Activated B cell treated with CpG ODN at 0.5 μM for 24 hours (primary cell): ENCODE results near the gene ATP7B. TPM values are rescaled to one million over a fixed set of nuclear protein-coding genes. Genes with fewer than 3 reads are reported as not detected.
A peak's percentile ranks its signal among the peaks of the same experiment; 100 is the strongest.

Experiments
- ATAC-seq: fragments of 200-7000 bp; cut with Tn5 transposase; one replicate; pipeline ENCODE4 v1.10.0; 2021; ENCODE audit warnings: low read depth, mild to moderate bottlenecking, moderate library complexity
- CTCF ChIA-PET: fragments of 350-600 bp; sonication (Branson Sonifier 250); formaldehyde crosslinking; loops from one replicate; lab custom pipeline; 2021; ENCODE audit warnings: antibody characterized with exemption; lab: Charles Lee
- POLR2A ChIA-PET: fragments of 350-600 bp; sonication (Branson Sonifier 250); formaldehyde crosslinking; loops from one replicate; lab custom pipeline; 2021; ENCODE audit warnings: antibody characterized with exemption; lab: Charles Lee
- DNase-seq: peaks from one replicate; pipeline ENCODE4 v3.0.0; 2022
- H3K27ac Mint-ChIP-seq: one replicate; pipeline ENCODE4 v1.8.0; 2020; ENCODE audit warnings: mixed read lengths
- H3K27me3 Mint-ChIP-seq: one replicate; pipeline ENCODE4 v1.8.0; 2021; ENCODE audit warnings: mixed read lengths
- H3K36me3 Mint-ChIP-seq: one replicate; pipeline ENCODE4 v1.8.0; 2021; ENCODE audit warnings: low read depth, mixed read lengths
- H3K4me1 Mint-ChIP-seq: one replicate; pipeline ENCODE4 v1.8.0; 2021; ENCODE audit warnings: mixed read lengths
- H3K4me3 Mint-ChIP-seq: one replicate; pipeline ENCODE4 v1.8.0; 2020; ENCODE audit warnings: mild to moderate bottlenecking, mixed read lengths
- H3K9me3 Mint-ChIP-seq: one replicate; pipeline ENCODE4 v1.8.0; 2020; ENCODE audit warnings: mixed read lengths
- intact Hi-C: fragments of 100-400 bp; cut with micrococcal nuclease; formaldehyde crosslinking; loops from one replicate; pipeline ENCODE4 v1.15.1; 2024
- total RNA-seq: library from RNA; stranded (reverse); gene quantifications from 2 replicates; pipeline ENCODE4 v1.2.3, GENCODE V29; 2022
- TF ChIP-seq, protein P1 (sequence below): fragments of 200-600 bp; IDR thresholded peaks from one replicate; pipeline ENCODE4 v1.8.0; 2022; ENCODE audit warnings: antibody characterized with exemption, mild to moderate bottlenecking

ATP7B gene
- total RNA-seq, 1 donor from 2014 or later = 0.40 TPM

DNA sequence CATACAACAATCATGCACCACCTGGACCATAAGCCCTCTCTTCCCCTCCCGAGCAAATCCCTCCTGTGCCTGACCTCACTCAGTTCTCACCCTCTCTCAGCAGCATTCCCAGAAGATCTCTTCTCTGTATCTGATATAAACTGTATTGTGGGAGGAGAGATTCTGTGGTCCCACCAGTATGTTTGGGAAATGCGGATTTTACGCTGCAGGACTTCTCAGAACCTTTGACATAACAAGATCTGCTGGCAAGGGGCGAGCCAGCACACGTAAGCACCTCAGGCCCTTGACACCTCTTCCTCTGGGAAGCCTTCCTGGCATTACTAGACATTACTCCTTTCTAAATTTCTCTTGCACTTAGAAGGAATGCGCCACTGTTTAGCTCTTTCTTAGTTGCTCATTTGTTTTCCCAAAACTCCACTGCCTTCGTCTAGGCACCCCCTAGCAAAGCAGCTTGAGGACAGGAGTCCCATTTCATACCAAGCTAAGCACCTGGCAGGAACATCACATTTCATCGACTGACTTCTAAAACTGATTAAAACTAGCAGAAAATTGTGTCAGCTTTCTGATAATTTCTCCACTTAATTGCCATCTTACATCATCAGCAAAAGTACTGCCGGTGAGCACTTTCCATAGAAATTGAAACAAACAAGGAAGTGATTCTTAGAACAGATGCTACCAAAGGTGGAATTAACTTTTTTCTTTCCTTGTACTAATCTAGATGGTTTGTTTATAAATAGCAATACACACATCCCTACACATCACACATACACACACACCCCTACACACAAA, 86.3 kb downstream of the ATP7B start:
- TF ChIP-seq, protein P1, sequence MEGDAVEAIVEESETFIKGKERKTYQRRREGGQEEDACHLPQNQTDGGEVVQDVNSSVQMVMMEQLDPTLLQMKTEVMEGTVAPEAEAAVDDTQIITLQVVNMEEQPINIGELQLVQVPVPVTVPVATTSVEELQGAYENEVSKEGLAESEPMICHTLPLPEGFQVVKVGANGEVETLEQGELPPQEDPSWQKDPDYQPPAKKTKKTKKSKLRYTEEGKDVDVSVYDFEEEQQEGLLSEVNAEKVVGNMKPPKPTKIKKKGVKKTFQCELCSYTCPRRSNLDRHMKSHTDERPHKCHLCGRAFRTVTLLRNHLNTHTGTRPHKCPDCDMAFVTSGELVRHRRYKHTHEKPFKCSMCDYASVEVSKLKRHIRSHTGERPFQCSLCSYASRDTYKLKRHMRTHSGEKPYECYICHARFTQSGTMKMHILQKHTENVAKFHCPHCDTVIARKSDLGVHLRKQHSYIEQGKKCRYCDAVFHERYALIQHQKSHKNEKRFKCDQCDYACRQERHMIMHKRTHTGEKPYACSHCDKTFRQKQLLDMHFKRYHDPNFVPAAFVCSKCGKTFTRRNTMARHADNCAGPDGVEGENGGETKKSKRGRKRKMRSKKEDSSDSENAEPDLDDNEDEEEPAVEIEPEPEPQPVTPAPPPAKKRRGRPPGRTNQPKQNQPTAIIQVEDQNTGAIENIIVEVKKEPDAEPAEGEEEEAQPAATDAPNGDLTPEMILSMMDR = no peak
- no peak for ATAC-seq
- no peak overlapping the region for H3K27ac Mint-ChIP-seq

DNA sequence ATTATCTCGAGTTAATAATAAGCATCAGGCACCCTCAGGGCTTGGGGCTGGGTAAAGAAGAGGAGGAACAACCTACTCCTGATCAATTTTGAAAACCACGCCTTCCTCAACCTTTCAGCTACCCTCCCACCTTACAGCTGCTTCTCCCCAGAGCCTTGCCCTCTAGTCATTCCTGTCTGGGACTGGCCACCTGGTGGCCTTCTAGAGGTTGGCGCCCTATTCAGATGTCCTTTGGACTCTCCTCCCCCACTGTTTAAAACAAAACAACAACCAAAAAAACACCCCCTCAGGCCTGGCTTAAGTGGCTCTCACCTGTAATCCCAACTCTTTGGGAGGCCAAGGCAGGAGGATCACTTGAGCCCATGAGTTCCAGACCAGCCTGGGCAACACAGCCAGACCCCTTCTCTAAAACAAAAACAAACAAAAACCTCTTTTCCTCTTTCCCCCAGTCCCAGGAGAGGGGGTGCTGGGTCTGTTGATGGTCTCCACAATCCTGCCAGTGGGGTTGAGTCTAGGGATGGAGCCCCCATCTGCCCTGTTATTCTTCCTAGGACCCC, 87.2 kb downstream of the ATP7B start:
- H3K9me3 Mint-ChIP-seq = no peaks in the 10 kb centered on the region
- peaks cover 4% of the 10 kb centered on the region for H3K4me1 Mint-ChIP-seq
- H3K27me3 Mint-ChIP-seq = peaks cover 8% of the 10 kb centered on the region
- TF ChIP-seq, protein P1 = no peak
- POLR2A ChIA-PET = no interaction called here
- DNase-seq = no peak
- CTCF ChIA-PET = interaction anchor here (2.0 kb wide), 1 partner anchor 109 kb away, joined by 5 read pairs; no protein-coding TSS in a partner anchor
- peak; percentile 34 for ATAC-seq
- no peak overlapping the region for H3K4me3 Mint-ChIP-seq
- no peak overlapping the region for H3K27ac Mint-ChIP-seq
- intact Hi-C loops = no loop called here
- H3K36me3 Mint-ChIP-seq = no peaks in the 10 kb centered on the region

More for the DNA sequence above, 86.3 kb downstream of the ATP7B start:
- peaks cover 4% of the 10 kb centered on the region for H3K4me1 Mint-ChIP-seq
- POLR2A ChIA-PET = no interaction called here
- no peaks in the 10 kb centered on the region for H3K36me3 Mint-ChIP-seq
- no peak for DNase-seq
- H3K9me3 Mint-ChIP-seq = no peaks in the 10 kb centered on the region
- CTCF ChIA-PET = no interaction called here
- no peak overlapping the region for H3K4me3 Mint-ChIP-seq
- intact Hi-C loops = no loop called here
- H3K27me3 Mint-ChIP-seq = peaks cover 9% of the 10 kb centered on the region

DNA sequence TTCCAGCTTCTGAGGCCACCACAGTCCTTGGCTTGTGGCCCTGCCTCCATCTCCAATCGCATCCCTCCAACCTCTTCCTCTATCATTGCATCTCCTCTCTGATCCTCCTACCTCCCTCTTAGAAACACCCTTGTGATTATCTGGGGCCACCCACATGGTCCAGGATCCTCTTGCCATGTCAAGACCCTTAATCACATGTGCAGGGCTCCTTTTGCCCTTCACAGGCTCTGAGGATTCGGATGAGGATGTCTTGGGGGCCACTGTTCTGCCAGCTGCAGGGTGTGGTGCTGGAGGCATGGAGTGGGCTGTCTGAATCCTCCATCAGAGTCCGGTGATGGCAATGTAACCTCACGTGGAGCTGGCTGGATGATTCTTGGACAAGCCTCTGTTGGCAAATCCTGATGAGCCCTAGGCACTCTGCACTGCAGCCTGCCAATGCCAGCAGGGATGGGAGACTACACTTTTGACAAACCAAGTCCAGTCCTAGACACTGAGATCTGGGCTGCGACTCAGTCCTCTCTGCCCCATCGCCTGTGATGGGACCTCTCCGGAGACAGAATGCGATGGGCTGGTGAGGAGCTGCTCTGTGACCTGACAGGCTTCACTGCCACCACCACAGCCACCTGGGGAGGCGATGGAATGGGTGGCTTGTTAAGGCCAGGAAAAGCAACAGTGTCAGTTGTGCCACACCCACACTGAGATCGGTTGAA, 88.3 kb downstream of the ATP7B start:
- intact Hi-C loops = no loop called here
- H3K27me3 Mint-ChIP-seq = peaks cover 8% of the 10 kb centered on the region
- ChIA-PET CTCF (interaction anchor here (2.0 kb wide), 1 partner anchor 108 kb away, joined by 5 read pairs; no protein-coding TSS in a partner anchor), POLR2A (no interaction called here)
- DNase-seq (no peak), ATAC-seq (no peak)
- TF ChIP-seq, protein P1 = no peak
- no peak overlapping the region for H3K27ac Mint-ChIP-seq
- H3K36me3 Mint-ChIP-seq = no peaks in the 10 kb centered on the region
- no peaks in the 10 kb centered on the region for H3K9me3 Mint-ChIP-seq
- H3K4me3 Mint-ChIP-seq = no peak overlapping the region
- H3K4me1 Mint-ChIP-seq = peaks cover 4% of the 10 kb centered on the region

DNA sequence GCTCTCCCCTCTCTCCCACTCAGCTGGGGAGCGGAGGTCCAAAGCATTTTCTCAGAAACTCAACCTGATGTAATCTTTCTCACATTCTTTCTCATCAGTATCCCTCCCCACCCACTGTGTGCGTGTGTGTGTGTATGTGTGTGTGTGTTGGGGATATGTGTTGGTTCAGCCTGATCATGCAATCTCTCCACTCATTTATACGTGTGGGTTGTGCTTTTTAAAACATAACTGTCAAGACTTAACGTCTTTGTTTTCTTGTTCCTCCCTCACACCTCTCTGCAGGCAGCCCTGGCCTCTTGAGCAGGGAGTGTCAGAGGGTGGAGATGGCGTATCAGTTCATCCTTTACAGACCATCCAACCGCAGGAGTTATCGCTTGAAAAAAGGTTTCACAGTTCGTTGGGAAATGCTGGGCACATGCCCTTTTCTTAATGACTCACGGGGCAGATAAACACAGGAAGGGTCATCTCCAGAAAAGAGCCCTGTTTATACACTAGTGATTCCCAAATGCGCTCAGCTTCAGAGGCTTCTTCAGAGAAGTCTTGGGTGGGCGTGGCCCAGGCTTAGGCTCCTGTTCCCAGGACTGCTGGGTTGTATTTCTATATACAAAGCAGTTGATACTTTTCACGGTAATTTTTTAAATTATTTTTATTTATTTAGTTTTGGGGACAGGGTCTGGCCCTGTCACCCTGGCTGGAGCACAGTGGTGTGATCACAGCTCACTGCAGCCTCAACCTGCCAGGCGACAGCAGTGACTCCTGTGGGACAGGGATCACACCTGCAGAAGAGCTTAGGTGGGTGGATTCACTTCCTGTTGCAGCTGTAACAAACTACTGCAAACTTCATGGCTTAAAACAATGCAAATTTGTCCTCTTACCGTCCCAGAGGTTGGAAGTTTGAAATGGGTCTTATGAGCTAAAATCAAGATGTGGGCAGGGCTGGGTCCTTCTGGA, 89.2 kb downstream of the ATP7B start:
- H3K27ac Mint-ChIP-seq = no peak overlapping the region
- intact Hi-C loops = no loop called here
- DNase-seq (no peak), ATAC-seq (no peak)
- H3K36me3 Mint-ChIP-seq = no peaks in the 10 kb centered on the region
- TF ChIP-seq, protein P1 = no peak
- H3K27me3 Mint-ChIP-seq = peaks cover 8% of the 10 kb centered on the region
- no peaks in the 10 kb centered on the region for H3K9me3 Mint-ChIP-seq
- ChIA-PET POLR2A (no interaction called here), CTCF (interaction anchor here (2.0 kb wide), 1 partner anchor 107 kb away, joined by 5 read pairs; no protein-coding TSS in a partner anchor)
- H3K4me3 Mint-ChIP-seq = no peak overlapping the region
- peaks cover 4% of the 10 kb centered on the region for H3K4me1 Mint-ChIP-seq
